Measurements from ENCODE around the gene FAM72A. TPM values are rescaled to one million over a fixed set of nuclear protein-coding genes. Genes with fewer than 3 reads are reported as not detected.
"Not testable (repeated sequence)": the region's sequence is repeated elsewhere in the genome, so short reads cannot be mapped to it uniquely, and the experiment has no call there.

The FAM72A gene
- total and polyA plus RNA-seq, 2 of the 4 experiments (the other 2 are of a cell fraction): 2.2 to 5.0 TPM

DNA sequence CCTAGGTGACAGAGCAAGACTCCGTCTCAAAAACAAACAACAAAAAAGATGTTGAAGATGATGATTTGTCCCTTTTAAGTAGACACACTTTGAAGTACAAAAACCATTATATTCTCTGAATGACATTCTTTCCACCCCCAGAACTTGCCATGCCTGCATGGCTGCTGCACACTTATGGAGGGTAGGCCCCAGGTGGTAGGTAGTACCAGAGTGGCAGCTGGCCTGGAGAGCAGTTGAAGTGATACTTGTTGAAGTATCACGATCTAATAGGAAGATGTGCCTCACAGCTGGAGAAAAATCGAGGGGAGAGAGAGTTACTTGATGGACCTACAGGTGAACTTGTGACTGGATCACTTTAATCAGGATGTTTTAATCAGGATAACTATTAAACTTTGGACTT, 15.6 kb upstream of the FAM72A start:
- H3K36me3 ChIP-seq (ENCODE audit: control insufficient read depth, insufficient read depth, low read length); H2BK5ac ChIP-seq (ENCODE audit: low read depth, low read length, poor library complexity, severe bottlenecking); H3K18ac ChIP-seq (ENCODE audit: low read depth, low read length); H2BK120ac ChIP-seq (ENCODE audit: low read depth, low read length); H2AFZ ChIP-seq (replicated peaks; ENCODE audit: low read length, poor library complexity); ATAC-seq (ENCODE audit: low read depth); H2BK20ac ChIP-seq (ENCODE audit: low read depth, low read length); H4K91ac ChIP-seq (ENCODE audit: insufficient read depth, low read depth, low read length); H4K8ac ChIP-seq (ENCODE audit: low read depth in 2 of 2, low read length in 2 of 2); H3K79me1 ChIP-seq (ENCODE audit: low read depth in 1 of 2, low read length in 2 of 2); H3K9me1 ChIP-seq (ENCODE audit: insufficient read depth, low read length); H3K14ac ChIP-seq (replicated peaks; ENCODE audit: low read depth, low read length); H4K5ac ChIP-seq (ENCODE audit: low read depth, low read length); H2AK9ac ChIP-seq (replicated peaks; ENCODE audit: low read depth, low read length, poor library complexity); H3K9me3 ChIP-seq (ENCODE audit: control insufficient read depth, insufficient read depth, low read length); H3K4ac ChIP-seq (ENCODE audit: low read depth, low read length); CTCF ChIA-PET; H3K4me3 ChIP-seq (ENCODE audit: insufficient read depth, low read depth, low read length); POLR2A ChIA-PET (ENCODE audit: unreplicated experiment); H3K9ac ChIP-seq (ENCODE audit: low read depth, low read length); in situ Hi-C loops (cut with MboI; ENCODE audit: low sequenced_read_pairs); H3K23ac ChIP-seq (ENCODE audit: low read depth, low read length); DNase-seq; H3K4me1 ChIP-seq (ENCODE audit: control insufficient read depth, insufficient read depth, low read length); H3K56ac ChIP-seq (ENCODE audit: extremely low read depth, insufficient read depth, low read length); H3K4me2 ChIP-seq (ENCODE audit: low read depth, low read length); H3K27ac ChIP-seq (ENCODE audit: insufficient read depth, low read length); dilution Hi-C loops (cut with HindIII; ENCODE audit: low sequenced_read_pairs, unreplicated experiment); H2BK15ac ChIP-seq (ENCODE audit: low read depth, low read length); BruUV-seq (replicated peaks); H3K27me3 ChIP-seq (ENCODE audit: control insufficient read depth, insufficient read depth, low read length); H2AK5ac ChIP-seq (ENCODE audit: low read depth, low read length); intact Hi-C loops (cut with micrococcal nuclease); H4K20me1 ChIP-seq (ENCODE audit: insufficient read depth, low read length): not testable (repeated sequence)
- no CpG with 5 or more reads among the region's 3 CpGs for WGBS, 2 experiments (ENCODE audit: extremely low coverage in 2 of 2, insufficient read length in 1 of 2)

GRCh38 chr1:206215600-206216392, 13.2 kb upstream of the FAM72A start:
- H3K27ac ChIP-seq (ENCODE audit: insufficient read depth, low read length); ATAC-seq (ENCODE audit: low read depth); H3K56ac ChIP-seq (ENCODE audit: extremely low read depth, insufficient read depth, low read length); H2BK15ac ChIP-seq (ENCODE audit: low read depth, low read length); H2BK120ac ChIP-seq (ENCODE audit: low read depth, low read length); H3K9me3 ChIP-seq (ENCODE audit: control insufficient read depth, insufficient read depth, low read length); H3K23ac ChIP-seq (ENCODE audit: low read depth, low read length); H2AK5ac ChIP-seq (ENCODE audit: low read depth, low read length); H3K27me3 ChIP-seq (ENCODE audit: control insufficient read depth, insufficient read depth, low read length); H3K9ac ChIP-seq (ENCODE audit: low read depth, low read length); dilution Hi-C loops (cut with HindIII; ENCODE audit: low sequenced_read_pairs, unreplicated experiment); H2AK9ac ChIP-seq (replicated peaks; ENCODE audit: low read depth, low read length, poor library complexity); H3K36me3 ChIP-seq (ENCODE audit: control insufficient read depth, insufficient read depth, low read length); H4K5ac ChIP-seq (ENCODE audit: low read depth, low read length); H3K4ac ChIP-seq (ENCODE audit: low read depth, low read length); H2BK5ac ChIP-seq (ENCODE audit: low read depth, low read length, poor library complexity, severe bottlenecking); H3K79me1 ChIP-seq (ENCODE audit: low read depth in 1 of 2, low read length in 2 of 2); H3K9me1 ChIP-seq (ENCODE audit: insufficient read depth, low read length); BruUV-seq (replicated peaks); H3K4me1 ChIP-seq (ENCODE audit: control insufficient read depth, insufficient read depth, low read length); H2AFZ ChIP-seq (replicated peaks; ENCODE audit: low read length, poor library complexity); H4K91ac ChIP-seq (ENCODE audit: insufficient read depth, low read depth, low read length); H3K4me3 ChIP-seq (ENCODE audit: insufficient read depth, low read depth, low read length); H4K20me1 ChIP-seq (ENCODE audit: insufficient read depth, low read length); CTCF ChIA-PET; POLR2A ChIA-PET (ENCODE audit: unreplicated experiment); H2BK20ac ChIP-seq (ENCODE audit: low read depth, low read length); H3K14ac ChIP-seq (replicated peaks; ENCODE audit: low read depth, low read length); H4K8ac ChIP-seq (ENCODE audit: low read depth in 2 of 2, low read length in 2 of 2); in situ Hi-C loops (cut with MboI; ENCODE audit: low sequenced_read_pairs); intact Hi-C loops (cut with micrococcal nuclease); DNase-seq; H3K18ac ChIP-seq (ENCODE audit: low read depth, low read length); H3K4me2 ChIP-seq (ENCODE audit: low read depth, low read length): not testable (repeated sequence)
- no CpG with 5 or more reads among the region's 7 CpGs for whole genome bisulfite sequencing, 2 experiments (ENCODE audit: extremely low coverage in 2 of 2, insufficient read length in 1 of 2)
